NCI-H345 (cell line): ENCODE results near the gene HOXA6.

Experiments
- DNase-seq: peaks from one replicate; lab custom pipeline; 2025; lab: John Stamatoyannopoulos, UW

The HOXA6 gene

DNA sequence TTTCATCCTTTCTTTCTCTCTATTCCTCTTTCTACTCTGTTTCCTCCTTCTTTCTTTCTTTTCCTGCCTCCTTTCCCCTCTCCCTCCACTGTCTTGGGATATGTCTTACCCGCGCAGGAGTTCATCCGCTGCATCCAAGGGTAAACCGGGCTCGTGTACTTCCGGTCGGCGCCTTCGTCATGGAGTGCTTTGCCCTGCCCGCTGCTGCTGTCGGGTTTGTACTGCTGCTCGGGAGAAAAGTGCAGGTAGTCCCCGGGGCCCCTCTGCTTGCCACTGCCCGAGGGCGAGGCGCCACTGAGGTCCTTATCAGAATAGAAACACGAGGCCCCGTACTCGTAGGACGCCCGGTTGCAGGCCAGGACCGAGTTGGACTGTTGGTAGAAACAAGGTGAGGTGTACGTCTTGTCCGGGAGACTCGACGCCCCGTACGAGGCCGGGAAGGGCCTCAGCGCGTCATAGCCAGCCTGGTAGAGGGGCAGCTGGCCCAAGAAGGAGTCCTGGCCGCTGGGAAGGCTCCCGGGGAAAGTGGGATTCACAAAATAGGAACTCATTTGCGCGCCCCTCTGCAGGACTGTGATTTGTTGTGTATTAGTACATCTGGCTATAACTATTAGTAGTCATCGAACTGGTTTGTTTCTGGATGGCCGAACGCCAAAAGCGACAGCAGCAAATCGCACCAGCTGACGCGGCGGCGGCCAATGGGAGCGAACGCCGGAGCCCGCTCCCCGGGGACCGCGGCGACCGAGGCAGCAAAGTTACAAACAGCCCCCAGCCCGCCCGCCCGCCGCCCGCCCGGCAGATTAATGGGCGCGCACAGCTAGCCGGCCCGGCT, at the start of gene HOXA6:
Gene HOXA6, minus strand, starts transcription at position 576 of the 832 bp plus-strand sequence. Its CDS starts 25 bp downstream, at position 551.
- no peak for DNase-seq

DNA sequence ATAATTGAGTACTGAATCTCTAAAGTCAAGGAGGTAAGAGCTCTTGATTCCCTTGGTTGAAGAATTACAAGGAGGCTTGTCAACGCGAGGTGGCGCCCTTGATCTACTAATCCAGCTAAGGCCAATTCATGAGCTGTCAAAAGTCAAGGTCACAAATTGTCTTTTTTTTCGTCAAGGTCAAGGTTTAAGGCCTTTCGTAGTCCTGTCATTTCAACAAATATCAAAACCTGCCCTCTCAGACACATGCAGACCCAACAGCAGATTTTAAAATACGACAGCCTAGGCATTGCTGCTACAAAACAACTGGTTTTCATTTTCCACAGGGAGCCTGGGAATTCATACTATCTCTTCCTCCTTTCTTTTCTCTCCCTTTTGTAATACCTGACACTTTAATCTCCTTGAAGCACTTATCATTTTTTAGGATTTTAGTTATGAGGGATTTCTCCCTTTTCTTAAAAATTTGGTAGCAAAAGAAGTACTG, 48.8 kb upstream of the HOXA6 start:
- peak; percentile 80 for DNase-seq

DNA sequence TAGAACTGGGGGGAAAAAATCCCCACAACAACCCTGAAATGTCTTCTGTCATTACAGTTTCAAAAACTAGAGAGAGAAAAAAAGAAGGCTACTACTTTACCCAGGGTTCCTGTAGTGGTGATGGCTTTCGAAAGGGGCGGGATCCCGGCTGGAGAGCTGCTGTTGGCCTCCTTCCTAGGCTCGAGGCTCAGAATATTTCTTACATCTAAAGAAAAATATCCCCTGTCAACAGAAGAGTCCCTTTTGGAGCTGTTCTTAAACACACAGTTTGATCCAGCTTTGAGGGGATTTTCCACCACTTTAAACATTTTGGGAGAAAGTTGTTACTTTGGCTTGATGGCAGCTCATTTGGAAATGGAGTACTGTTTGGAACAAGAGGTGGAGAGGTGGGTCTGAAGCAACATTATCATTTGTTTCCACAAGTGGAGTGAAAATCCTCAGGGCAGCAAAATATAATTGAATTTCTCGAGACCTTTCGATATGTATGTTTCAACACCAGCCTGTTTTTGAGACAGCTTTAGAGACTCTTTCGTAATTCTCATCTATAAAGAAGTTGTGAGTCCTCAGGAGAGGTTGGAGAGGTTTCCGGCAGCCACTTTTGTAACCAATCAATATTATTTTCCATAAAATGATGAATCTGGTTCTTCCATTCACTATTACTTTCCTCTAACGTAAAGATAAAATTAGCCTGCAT, 47.3 kb upstream of the HOXA6 start:
- DNase-seq = no peak

DNA sequence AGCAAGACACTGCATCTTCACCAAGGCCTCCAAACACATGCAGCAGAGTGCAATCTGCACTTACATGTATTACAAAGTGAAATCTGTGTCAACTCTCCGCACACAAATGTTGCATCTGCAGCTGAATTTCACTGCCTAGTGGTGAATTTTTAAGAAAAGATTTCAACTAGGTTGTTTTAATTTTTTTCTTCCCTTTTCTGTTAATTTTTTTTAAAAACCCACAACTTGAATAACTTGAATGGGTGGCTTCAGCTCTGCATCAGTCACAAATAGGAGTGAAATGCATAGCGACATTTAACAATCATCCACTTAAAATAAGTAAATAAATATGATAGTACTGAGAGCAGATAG, 46.4 kb upstream of the HOXA6 start:
- DNase-seq = no peak

DNA sequence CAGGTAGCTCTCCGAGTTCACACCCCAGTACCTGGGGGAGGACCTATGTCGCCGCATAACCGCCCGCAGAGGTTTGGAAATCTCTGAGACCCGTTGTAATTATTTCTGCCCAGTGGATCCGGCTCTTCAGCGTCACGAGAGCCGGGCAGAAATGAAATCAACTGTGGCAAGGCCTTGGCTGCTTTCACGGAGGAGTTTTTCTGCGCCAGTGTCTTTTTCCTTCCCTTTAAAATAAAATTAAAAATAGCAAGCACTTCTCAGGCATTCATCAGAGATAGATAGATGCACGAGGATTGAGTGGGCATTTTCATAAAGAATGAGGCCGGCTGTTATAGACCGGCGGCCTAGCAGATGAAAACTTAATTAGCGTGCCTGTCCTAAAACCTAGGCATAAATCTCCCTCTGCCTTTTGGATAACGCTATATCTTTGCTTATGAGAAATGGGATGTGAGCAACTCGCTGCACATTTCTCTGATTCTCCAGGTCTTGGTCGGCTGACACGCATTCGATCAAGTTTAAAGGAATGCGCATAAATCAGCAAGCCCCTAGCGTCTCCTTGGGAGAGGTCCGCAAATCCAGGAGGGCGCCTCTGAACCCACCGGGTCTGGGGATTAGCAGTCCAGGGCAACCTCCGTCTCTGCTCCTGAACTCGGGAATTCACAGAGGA, 45.9 kb upstream of the HOXA6 start:
- DNase-seq = no peak

DNA sequence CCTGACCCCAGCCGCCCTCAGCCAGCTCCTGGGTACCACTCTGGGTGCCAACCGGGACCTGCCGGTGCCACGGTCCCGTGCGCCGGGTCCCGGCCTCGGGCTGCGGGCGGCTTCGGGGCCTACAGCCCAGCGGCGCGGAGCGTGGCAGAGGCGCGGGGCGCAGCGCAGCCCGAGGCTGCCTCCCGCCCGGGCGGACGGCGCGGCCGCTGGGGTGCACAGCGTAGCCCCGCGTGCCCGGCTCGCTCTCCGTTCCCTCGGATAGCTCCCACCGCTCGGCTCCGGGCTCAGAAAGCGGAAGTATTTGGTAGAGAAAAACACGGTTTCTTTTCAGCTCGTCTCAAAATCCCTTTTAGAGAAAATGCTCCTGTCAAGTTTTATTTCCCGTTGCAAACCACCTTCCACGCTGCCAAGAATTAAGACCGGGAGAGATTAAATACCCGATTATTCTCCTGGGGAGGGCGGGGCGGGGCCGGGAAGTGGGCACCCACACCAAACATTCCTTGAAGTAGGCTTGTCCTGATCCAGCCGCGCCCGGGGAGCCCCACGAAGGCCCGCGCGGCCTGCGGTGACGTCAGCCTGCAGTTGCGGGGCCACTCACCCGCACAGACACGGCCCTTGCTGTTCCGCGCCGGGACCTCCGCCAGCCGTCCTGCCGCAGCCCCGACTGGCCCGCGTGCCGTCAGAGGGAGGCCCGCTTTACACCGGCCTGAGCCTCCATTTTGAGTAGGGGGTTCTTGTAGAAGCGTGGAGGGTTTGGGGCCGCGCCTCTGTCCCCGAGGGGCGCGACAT, 45.2 kb upstream of the HOXA6 start:
- DNase-seq = no peak

DNA sequence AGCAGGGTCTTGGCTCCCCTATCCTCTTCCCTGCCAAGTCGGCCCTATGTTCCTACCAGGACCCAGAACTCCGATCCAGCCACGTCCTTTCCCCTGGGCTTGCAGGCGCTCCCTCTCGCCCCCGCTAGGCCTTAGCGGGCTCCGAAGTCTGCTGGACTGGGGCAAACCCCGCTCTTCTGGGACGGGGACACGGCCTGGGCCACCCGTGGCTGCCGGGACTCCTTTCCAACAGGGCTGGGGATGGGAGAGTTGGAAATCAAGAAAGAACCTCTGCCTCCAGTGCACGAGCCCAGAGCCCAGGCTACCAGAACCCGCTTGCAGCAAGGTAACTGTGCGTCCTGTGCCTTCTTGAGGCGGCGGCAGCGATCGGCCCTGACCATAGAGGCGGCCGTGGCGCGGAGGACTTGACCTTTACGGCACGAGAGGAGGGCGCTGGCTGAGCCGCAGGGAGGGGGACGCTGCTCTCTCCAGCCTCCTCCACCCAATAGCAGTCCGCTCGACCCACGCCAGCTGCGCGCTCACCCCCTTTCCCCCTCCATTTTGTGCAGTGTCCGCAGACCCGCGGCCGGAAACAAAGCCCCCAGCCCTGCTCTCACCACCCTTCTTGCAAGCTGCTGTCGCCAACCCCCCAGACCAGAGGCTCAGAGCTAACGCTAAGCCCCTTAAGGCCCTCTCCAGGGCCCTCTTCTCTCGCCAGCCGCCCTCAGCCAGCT, 44.4 kb upstream of the HOXA6 start:
- no peak for DNase-seq

DNA sequence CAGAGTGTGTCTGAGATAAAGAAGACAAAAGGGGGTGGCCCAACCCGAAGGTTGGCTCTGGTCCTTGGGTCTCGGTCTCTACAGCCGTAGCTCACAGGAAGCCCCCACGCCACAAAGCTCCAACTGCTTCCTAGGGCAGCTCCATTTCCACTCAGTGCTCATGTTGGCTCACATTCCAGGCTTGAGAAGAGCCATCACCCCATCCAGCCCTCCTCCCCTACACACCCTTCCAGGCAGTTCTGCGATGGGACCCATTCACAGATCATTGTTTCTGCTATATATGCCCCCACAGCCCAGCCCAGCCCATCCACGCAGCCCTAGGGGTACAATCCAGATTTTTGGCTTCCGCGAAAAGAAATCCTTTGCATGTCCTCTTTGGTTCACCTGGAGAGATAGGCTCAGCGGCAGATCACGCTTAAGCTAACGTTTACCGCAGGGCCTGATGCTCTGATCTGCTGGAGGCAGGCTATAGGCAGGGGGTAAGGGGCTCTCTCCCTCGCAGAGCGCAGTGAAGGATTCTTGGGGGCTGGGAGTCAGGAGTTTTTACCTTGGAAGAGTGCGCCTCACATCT, 43.7 kb upstream of the HOXA6 start:
- no peak for DNase-seq

DNA sequence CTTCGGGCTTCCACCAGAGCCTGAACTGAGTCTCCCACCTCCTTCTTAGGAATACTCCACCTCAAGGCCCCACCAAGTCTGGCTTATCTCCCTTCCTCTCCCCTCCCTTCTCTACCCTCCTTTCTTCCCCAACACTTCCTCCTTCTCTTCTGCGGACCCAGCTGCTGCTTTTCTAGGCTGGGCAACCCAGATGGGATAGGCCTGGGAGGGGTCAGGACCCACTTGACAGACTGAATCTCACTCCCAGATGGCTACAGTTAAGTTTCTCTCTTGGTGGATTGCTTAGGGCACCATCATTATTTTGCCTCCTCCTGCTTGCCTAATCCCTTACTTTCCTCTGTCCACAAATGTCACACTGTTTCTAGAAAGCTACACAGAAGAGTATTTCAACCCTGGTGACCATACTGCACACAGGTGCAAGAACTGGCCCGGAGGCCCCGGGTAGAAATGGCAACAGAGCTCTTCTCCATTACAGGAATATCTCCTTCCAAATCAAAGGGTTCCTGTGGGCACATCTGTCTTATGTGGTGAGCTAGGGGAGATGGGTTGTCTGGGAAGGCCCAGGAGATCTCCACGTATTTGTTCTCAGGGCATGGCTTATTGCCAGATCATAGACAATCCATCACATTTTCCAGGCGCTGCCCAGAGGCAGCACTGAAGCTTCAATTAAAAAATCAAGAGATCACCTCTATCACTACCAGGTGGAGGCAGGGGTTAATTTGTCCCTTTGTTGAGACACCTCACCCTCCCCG, 42.6 kb upstream of the HOXA6 start:
- DNase-seq = no peak

DNA sequence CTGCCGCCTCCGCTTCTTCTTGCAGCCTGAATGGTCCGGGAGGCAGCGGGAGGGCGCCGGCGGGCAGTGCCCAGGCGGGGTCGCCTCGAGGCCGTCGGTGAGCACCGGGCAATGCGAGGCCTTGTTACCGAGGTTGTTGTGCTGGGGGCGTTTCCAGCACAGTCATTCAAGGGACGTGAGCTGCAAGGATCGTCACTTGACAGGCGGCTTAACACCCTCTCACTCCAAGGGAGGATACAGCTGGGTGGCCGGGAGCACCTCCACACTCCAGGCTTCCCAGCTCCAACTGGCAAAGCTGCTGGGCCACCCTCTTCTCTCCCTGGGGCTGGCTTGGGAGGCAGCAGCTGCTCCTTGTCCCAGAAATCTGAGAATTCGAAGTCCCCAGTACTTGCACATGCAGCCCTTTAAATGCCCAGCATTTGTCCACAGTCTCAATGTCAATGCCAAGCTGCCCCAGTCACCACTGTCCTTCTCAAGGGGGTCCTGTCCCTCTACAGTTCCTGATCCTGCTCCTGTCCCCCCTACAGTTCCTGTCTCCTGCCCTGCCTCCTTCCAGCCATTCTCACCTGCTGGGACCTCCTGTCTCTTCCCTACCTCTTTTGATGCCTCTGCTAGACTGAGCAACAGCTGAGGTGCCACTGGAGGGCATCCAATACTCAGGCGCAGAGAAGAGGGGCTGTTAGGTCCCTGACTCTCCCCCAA, 41.9 kb upstream of the HOXA6 start:
- DNase-seq = no peak

DNA sequence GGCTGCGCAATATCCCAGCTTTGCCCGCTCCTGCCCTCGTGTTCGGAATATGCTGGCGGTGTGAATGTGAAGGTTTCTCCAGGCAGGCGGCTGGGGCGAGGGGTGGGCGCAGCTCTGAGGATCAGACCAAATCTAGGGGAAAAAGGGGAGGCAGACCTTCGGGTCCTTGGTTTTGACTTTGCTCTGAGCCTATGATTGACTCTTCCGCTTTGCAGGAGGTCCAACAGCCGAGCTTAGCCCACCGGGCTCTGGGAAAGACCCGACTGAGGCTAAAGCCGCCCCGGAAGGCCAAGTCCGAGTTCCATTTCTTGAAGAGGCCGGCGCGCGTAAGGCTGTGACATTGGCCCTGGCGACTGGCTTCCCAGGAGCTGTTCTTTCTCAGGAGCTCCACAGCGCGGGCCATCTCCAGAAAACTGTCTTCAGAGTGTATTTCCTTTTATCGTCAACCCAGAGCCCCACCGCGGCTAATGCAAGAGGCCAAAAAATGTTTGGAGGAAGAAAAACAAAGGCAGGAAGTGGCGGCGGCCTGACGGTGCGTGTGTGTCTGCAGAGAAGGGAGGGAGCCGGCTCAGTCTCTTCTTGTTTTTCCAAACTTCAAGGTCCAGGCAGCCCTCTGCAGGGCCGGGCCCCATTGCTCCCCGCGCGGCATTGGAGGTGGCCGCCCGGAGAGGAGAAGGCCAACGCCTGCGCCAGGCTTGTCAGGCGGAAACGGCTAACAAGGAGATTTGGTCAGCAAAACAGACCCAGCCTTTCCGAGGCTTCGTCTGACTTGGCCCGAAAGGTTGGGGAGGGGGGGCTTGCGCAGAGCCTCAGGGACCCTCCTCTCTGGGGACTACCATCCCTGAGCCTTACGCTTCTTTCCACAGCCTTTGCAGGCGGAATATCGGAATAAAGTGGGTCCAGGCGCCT, 41.1 kb upstream of the HOXA6 start:
- DNase-seq = no peak

DNA sequence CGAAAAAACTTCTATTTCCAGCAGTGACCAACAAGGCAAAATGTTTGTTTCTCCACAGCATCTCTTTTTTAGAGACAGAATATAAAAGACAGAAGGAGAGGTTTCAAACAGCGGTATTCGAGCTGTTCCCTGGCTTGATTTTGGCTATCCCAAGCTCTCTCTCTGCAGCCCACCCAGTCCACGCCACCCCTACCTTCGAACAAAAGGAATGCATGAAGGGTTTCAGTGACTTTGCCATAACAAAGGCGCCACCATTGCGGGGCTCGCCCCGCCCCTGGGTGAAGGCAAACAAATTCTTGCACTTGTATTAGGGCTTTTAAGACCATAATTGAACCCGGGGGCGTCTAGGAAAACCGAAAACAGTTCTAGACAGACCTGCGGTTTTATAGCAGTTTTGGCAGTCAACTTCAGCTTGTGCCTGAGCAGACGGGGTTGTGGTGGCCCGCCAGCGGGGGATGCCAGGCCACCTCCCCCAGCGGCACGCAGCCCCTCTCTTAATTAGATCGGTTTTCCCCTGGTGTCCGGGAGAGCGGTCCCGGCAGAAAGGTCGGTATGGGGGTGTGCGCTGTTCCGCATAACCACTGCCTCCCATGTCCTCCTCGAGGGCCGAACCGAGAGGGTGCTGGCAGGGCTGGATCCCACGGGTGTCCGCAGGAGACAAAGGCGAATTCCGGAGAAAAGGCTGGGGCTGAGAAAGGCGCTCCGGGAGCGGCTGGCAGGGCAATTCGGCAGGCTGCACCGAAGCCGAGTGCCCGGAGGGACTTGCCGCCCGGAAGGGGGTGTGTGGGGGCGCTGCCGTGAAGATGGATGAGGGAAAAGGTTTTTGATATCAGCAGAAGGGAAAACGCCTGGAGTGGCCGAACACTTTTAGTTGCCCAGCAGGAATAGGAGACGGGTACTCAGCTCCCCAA, 40.2 kb upstream of the HOXA6 start:
- no peak for DNase-seq

DNA sequence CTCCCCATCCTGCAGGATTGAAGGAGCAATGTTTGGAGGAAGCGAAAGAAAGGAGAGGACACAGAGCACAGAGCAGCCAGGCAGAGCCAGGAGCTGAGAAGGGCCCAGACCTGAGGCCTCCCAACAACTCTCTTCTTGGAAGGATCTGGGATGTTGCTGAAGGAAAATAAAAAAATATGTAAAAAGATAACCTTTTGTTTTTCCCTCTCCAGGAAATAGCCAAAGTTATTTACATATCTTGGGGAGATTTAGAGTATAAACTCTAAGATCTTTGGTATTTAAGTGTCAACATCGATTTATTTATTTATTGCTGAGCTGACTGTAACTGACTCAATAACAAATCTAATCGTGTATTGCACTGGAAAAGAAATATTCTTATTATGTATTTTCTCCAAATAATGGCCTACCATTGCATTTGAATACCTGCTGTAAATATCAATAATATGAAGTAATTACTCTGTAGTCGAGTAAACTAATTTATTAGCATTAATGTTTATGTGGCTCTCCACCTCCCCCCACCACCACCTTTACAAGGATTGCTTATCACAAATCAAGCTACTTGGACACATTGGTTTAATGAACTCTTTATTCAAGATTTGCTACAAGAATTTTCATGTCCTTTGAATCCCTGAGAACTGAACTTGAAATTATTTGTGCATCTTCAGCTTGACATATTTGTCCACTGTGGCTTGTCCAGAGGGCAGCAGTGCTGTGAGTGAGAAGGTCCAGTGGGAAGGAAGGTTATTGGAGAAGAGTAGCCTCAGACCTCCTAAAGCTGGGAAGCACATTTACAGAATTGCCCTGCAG, 39.3 kb upstream of the HOXA6 start:
- no peak for DNase-seq

DNA sequence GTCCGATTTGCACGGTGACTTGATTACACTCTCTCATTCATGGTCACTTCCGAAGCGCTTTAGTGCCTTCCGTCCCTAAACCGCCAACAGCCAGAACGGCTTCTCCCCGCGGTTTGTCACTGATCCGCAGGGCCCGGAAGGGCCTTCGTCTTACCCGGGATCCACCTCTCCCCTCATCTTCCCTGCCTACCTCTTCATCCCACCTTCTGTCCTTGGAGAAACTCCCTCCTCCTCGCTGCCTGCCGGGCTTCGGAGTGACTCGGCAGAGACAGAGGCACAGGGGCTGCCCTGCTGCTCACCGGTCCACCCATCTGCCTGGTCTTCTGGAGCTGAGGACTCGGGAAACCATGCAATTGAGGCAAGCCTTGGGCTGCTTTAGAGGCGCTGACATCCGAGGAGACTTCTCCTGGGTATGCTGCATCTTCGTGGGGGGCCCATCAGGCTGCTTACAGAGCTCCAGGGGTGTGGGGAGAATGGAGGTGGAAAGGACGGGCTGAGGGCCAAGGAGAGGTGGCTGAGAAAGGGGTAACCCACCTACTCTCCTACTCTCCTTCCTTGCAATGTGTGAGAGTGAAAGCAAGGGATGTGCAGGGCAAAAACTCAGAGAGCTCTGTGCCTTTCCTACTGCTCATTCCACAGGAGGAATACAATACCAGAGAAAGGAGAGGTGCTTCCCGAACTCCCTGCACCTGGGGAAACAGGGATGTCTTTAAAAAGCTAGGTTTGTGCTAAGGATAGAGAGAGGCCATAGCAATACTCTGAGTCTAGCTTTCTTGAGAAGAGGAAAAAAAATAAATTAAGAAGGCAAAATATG, 38.5 kb upstream of the HOXA6 start:
- DNase-seq = no peak

DNA sequence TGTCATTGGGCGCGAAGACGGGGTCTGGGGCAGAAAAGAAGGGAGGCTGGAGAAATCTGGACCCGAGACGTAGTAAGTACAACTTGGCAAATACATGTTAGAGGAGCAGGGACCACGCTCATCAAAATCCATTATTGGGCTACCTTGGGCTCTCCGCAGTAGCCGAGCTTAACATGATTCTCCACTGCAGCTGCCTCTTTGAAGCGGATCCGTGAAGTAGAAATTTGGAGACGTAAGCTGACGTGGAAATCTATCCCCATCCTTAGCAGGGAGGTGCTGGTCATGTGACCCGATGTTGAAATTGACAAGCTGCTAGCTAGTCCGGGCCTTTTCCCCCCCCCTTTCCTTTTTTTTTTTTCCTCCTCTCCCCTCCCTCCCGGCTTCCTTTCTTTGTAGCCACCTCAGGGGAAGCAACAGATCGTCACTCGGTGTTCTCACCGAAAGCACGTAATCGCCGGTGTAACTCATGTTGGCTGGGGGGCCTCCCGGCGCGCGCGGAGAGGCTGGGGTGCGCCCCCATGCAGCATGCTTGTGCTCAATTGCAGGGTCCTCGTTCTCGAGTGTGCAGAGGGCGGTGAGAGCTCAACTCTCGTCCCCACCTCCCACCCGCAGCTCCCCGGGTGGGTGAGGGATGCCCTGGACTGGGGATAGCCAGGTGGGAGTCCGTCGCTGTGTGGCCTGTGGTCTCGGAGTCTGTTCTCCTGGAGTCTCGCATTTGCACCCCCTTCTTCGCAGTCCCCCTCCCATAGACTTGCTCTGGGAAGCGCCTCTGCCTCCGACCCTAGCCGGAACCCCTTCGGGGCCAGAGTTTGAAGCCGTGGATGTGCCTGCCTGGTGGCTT, 37.7 kb upstream of the HOXA6 start, which contains the start of gene HOXA11:
Gene HOXA11, minus strand, starts transcription at position 220 of the 841 bp plus-strand sequence. Its CDS starts 88 bp downstream, at position 132.
- DNase-seq = no peak
